HL-60 (cell line): ENCODE data around the gene PPP1R8.

Experiments used
- CTCF ChIP-seq: IDR thresholded peaks from one replicate; pipeline ENCODE4 v1.5.1; 2011; ENCODE audit warnings: low read length, control low read depth, inconsistent platforms; ENCODE audit not compliant: insufficient read depth
- GABPA ChIP-seq: IDR thresholded peaks from 2 replicates; pipeline ENCODE4 v1.6.1; 2012; ENCODE audit warnings: low read depth
- POLR2AphosphoS5 ChIP-seq: IDR thresholded peaks from 2 replicates; pipeline ENCODE4 v1.6.1; 2012; ENCODE audit warnings: low read depth
- REST ChIP-seq: IDR thresholded peaks from 2 replicates; pipeline ENCODE4 v1.6.1; 2012; ENCODE audit warnings: low read depth; ENCODE audit not compliant: insufficient replicate concordance
- SPI1 ChIP-seq: IDR thresholded peaks from 2 replicates; pipeline ENCODE4 v1.6.1; 2012; ENCODE audit warnings: low read depth, mild to moderate bottlenecking, borderline replicate concordance

GRCh38 chr1:27882543-27882903 lies 51.9 kb downstream of the PPP1R8 start:
- no peak for TF ChIP-seq REST
- TF ChIP-seq CTCF: no peak
- no peak for TF ChIP-seq GABPA
- no peak for TF ChIP-seq POLR2AphosphoS5
- TF ChIP-seq SPI1: no peak
